CD1c-positive myeloid dendritic cell (primary cell): Measurements from ENCODE around the gene ZW10.
A peak's percentile ranks its signal among the peaks of the same experiment; 100 is the strongest.
"Not testable (repeated sequence)": the region's sequence is repeated elsewhere in the genome, so short reads cannot be mapped to it uniquely, and the experiment has no call there.

Experiments
- DNase-seq: peaks from one replicate; pipeline ENCODE4 v3.0.0-alpha.2; 2016; ENCODE audit errors: extremely low spot score

The ZW10 gene, protein sequence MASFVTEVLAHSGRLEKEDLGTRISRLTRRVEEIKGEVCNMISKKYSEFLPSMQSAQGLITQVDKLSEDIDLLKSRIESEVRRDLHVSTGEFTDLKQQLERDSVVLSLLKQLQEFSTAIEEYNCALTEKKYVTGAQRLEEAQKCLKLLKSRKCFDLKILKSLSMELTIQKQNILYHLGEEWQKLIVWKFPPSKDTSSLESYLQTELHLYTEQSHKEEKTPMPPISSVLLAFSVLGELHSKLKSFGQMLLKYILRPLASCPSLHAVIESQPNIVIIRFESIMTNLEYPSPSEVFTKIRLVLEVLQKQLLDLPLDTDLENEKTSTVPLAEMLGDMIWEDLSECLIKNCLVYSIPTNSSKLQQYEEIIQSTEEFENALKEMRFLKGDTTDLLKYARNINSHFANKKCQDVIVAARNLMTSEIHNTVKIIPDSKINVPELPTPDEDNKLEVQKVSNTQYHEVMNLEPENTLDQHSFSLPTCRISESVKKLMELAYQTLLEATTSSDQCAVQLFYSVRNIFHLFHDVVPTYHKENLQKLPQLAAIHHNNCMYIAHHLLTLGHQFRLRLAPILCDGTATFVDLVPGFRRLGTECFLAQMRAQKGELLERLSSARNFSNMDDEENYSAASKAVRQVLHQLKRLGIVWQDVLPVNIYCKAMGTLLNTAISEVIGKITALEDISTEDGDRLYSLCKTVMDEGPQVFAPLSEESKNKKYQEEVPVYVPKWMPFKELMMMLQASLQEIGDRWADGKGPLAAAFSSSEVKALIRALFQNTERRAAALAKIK

DNA sequence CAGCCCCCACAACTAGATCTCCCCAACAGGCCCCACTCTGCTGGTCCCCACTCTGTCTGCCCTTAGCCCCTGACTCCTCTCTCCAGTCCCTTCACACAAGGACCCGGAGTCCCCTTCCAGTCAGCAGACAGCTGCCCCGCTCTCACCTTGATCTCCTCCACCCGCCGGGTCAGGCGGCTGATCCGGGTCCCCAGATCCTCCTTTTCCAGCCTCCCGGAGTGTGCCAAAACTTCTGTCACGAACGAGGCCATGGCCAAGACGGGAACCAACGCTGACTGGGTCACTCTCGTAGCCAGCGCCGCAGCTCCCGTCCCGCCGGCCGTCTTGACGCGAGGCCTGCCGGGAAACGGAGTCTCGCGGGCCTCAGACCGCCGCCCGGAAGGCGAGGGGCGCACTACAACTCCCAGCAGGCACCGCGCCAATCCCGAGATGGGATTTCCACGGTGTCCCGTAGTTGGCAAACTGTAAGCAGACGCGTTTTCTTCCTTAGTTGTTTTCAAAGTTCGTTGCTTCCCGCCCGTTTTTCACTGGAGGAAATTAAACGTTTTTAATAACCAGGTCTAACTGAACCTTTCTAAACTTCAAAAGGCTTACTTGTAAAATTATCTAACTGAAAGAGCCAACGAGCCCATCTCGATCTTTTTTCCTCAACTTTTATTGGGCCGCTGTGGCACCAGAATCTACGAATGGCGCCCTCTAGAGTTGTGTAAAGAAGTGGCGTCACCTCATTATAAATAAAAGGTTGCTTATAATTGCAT is at the start of gene ZW10:
Gene ZW10, minus strand, starts transcription at position 277 of the 758 bp plus-strand sequence. Its CDS starts 26 bp downstream, at position 251.
- DNase-seq, result peak; percentile 98

DNA sequence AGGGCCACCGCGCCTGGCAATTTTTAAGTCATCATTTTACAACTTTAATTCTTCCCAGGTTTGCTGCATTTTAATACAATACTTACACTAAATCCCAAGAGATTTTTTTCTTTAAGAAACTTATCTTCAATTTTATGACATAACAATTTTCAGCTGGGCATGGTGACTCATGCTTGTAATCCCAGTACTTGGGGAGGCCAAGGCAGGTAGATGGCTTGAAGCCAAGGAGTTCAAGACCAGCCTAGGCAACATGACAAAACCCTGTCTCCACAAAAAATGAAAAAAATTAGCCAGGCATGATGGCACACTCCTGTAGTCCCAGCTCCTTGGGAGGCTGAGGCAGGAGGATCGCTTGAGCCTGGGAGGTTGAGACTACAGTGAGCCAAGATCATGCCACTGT is 44.9 kb upstream of the ZW10 start:
- no peak for DNase-seq

DNA sequence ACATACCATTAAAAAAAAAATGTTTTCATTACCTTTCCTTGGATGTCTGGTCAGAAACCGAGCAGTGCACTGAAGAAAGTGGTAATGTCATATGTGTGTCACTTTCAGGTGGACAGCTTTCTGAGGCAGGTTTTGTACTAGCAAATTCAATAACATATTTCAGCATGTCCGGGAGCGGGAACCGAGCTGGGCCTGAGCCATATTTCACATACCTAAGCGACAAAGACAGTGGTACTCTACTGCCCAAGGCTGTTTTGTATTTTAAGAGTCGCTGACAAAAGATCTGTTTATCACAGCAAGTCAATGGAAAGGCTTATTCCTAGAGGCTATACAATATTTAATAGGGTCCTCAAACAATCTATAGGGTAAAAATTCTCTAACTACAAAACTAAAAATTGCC is 44.1 kb upstream of the ZW10 start:
- DNase-seq, result no peak

DNA sequence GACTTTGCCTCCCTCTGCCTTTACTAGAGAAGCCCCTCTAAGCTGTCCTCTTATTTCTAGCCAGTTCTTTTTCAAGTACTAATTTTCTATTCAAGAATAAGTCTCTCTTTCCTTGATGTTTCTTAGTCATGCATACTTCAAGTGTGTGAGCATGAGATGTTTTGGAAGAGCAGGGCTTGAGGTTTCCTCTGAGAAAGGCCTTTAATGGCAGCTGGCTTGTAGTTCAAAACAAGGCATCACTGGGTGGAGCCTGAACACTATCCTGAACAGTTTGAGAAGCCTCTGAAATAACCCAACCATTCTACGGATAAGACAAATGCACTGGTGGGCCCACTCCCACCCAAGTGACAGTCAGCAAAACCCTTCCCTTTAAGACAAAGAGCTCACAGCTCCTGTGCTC is 43.7 kb upstream of the ZW10 start:
- DNase-seq, result no peak

DNA sequence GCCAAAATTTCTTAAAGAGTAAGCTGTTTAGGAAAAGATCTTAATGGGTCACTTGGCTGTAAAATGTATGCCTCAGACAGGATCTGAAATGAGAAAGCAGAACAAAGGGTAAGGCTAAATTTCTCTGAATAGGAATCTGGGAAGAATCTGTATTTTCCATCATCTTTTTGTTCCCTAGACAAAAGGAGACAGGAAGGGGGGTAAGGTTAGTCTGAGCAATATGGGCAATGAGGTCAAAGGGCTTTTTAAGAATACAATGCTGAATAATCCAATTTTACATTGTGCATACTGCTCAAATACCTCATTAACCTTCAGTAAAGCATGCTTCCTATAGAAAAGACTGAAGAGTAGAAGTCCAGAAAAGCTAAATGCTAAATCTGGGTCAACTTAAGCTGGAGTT is 40.7 kb upstream of the ZW10 start:
- DNase-seq, result no peak

DNA sequence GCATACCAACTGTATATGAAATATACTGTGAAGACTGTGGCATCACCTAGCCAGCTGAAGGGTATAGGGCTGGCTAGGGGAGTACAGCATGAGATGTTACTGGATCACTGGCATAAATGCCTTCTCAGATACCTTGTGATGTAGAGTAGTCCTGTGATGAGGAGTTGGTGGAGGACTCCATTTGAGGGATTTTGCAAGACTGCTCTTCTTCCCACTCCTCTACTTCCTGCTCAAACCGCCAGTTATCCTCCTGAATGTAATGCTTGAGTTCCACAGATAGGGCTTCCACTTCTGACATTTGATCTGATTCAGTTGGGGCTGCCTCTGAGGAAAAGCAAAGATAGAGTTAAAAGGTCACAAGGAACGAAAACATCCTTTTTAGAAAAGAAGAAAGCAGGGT is 35.4 kb upstream of the ZW10 start:
- DNase-seq, result no peak

DNA sequence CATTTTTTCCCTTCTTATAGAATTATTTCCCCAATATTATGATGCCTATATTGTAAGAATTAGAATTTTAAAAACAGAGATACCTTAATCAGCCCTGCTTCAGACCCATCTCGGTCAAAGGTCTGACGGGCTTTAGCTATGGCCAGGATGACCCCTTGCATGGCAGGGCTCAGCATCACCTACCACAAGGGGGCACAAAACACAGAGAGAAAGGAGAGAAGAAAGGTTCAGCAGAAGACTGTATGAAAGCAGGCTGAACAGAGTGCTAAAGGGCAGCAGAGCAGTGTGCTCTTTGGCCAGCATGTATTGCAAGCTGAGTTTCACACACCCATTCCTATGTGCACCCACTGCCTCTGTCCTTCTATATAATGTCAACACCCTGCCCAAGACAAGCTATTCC is 32.9 kb upstream of the ZW10 start:
- DNase-seq, result no peak

DNA sequence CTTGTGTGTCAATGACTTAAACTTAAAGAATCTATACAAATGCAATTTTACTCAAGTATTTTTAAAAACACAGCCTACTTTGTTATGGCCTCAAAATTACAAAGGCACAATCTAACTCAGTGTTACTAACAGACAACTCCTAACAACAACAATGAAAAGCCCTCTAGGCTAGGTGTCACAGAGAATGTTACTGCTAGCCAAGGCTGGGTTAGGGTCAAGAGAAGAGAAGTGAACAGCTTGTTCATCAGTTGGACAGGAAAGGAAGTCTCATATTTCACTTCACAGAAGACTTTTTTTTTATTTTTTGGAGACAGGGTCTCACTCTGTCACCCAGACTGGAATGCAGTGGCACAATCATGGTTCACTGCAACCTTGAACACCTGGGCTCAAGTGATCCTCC is 32.1 kb upstream of the ZW10 start:
- no peak for DNase-seq

DNA sequence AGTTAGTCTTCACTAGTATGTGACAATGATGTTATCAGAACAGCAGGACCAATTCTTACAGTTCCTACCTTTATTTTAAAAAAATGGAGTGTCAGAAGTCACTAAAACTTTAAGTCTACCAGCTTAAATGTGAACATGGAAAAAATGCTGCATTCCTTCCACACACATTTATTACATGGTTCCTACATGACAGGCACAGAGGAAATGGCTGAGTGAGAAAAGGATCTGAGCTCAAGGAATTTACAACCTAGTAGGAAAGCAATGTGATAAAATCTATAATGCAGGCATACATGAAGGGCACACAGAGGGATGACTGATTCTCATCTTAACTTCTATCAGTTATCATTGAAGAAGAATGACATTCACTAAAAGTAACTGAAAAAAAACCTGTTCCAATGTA is 29.1 kb upstream of the ZW10 start:
- DNase-seq, result no peak

DNA sequence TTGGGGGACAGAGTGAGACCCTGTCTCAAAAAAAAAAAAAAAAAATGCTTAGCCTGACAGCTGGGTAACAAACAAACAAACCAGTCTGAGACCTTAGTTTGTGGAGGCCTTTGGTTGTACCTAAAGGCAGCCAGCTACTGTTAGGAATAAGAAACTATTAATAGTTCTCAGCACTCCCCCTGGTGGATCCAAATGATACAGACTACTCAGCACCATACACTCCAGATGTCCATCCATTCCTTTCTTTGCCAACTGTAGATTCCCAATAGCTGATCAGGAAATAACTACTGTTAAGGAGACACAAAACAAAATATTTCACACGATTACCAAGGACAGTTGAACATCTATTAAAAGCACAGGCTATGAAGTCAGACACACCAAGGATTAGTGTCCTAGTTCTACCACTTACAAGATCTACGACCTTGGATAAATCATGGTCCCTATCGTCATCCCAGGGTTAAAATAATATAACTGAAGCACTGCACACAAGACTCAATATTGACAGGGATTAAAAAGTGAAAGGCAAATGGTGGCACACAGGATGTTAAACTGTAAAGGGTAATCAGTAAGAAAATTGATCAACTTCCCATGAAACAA is 23.3 kb upstream of the ZW10 start:
- peak; percentile 33 for DNase-seq

DNA sequence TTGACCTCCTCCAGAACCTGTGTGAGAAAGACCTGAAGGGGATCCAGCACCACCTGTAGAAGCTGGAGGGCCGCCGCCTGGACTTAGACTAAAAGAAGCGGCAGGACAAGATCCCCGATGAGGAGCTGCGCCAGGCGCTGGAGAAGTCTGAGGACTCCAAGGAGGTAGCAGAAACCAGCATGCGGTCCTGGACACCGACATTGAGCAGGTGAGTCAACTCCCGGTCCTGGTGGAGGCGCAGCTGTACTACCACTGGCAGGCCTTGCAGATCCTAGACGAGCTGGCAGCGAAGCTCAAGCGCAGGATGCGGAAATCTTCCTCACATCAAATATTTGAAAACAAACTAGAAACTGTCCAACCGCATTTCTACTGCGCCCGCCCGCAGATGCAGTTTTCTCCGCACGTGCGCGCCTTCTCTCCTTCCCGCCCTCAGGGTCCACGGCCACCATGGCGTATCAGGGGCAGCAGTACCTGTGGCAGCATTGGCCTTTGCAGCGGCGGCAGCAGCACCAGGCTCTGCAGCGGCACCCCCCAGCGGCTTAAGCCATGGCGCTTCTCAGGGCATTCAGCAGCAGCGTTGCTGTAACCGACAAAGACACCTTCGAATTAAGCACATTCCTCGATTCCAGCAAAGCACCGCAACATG is 16.3 kb upstream of the ZW10 start:
- no peak for DNase-seq

DNA sequence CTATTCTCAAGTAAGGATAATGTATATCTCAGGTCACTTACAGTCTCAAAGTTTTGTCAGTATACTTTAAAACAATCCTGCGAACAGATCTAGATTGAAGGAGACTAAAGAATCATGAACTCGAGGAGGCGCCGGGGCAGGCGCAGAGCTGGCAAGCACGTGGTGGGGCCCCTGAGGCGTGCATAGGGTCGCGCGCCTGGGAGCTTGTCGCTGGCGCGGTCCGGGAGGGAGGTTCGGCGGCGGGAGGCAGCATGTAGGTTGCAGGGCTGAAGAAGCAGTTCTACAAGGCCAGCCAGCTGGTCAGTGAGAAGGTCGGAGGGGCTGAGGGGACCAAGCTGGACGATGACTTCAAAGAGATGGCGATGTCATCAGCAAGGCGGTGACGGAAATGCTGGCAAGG is 15.5 kb upstream of the ZW10 start:
- not testable (repeated sequence) for DNase-seq

DNA sequence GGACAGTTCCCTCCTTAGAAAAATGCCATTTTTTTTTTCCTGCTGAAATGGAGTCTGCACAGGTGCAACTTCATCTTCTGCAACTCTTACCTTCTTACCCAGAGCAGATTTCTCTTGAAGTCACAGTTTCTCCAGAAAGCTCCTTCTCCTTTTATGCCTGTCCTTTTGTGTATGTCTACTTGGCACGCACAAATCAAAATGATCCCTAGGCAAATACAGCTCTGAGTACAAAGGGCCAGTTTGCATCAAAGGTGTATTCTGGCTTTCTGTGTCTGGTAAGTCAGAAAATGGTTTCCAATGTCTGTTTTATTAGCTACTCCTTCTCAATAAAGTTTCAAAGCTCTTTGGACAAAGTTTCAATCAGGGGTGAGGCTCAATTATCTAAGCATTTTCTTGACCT is 8.6 kb upstream of the ZW10 start:
- no peak for DNase-seq

DNA sequence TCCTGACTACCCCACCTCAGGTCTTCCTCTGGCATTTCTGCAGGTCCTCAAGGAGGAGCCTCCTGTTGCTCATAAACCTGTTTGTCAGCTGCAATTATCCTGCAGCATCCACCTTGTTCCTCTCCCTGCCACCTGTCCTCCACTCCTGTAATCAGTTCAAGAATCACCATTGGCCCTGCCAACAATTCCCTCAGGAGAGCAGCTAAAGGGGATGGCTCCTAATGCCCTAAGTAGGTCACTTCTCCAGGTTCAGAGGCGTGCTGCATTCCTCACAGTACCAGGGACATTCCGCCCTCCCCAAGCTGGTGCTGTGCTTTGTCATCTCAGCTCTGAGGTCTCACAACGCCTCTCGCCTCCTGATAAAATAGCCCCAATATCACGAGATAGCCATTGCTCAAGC is 8.2 kb upstream of the ZW10 start:
- no peak for DNase-seq

DNA sequence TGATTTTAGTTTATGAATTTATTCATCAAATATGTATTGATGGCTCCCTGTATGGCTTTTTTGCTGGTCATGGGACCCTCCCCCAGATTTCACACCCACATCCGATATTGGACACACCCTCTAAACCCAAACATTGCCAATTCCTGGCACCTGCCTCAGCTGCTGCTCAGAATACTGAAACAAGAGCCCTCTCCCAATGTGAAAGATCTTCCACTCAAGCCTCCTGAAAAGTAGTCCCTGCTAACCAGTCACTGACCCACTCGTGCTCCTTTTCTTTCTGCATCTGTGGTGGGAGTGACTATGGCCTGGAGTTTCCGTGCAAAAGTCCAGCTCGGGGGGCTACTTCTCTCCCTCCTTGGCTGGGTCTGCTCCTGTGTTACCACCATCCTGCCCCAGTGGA is 6.0 kb upstream of the ZW10 start, which contains the start of gene CLDN25:
Gene CLDN25, plus strand, starts transcription at position 301 of the 400 bp plus-strand sequence. Its CDS starts 0 bp downstream, at position 301.
- DNase-seq, result no peak

DNA sequence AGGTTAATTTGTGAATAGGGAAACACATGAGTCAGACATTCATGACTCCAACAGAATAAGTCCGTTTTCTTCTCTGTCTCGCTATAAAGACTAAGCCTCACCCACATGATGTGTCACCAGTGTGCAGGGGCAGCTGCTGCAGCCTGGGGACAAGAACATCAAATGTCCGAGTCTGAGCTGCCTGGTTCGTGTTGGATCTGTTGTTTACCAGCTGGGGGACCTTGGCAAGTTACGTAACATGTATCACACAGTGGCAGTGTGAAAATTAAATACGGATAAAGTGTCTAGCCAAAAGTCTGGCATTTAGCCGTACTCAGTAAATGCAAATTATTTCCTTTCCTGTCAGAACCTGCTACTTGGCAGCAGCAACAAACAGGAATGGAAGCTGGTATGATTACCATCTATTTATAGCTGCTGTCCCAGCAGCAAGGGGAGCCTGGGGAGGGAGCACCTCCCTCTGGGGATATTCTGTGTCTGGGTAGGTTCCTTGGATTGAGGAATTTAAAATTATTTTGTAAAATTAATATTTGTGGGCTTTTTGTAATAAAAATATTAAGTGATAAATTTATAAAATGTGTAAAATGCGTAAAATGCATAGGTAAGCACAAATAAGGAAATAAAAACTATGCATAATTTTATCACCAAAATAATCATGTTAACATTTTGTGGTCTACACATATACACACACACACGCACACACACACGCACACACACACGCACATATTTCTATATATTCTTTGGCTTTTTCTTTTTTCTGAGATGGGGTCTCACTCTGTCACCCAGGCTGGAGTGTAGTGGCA is 4.8 kb upstream of the ZW10 start:
- DNase-seq, result no peak

DNA sequence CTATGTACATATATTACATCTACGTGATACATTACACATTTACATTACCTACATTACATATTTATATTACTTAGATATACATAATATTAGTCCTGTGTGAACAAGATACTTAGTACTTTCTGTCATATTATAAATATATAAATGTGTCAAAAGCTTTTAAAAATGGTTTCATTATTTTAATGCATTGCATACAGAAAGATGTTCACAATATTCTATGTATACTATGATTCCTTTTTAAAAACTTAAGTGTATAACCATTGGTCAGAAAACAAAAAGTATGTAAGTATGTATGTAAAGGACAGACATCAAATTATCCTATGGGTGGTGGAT is 647 bp upstream of the ZW10 start:
- DNase-seq, result no peak

DNA sequence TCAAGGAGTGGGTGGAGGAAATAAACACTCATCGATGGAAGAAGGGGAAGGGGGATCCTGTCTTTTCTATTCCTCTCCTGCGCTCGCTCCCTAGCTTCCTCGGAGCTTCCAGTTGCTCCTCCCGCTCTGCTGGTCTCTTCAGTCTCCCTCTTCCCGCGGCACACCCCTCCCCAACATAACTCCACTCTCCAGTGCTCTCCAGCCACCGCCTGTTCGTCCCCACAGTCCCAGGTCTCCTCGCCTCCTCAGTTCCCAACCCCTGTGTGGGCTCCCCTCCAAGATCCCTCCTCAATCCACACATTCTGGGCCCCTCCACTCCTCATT is 438 bp downstream of the ZW10 start:
- DNase-seq, result peak; percentile 14

DNA sequence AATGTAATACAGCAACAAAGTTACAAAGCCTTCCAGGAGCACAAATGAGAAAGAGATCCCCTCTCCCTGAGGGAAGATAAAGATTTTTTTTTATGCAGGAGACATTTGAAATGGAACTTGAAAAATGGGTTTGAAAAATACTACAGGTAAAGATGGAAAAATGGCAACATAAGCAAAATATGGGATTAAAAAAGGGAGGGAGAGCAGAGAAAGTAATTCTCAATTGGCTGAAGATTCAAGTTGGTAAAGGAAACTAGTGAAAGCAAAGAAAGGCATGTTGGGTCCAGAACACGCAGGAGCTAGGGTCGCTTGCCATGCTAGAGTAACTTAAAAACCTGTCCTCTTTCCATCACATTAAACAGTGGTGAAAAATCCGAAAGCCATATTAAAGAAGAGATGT is 1.5 kb downstream of the ZW10 start:
- no peak for DNase-seq

DNA sequence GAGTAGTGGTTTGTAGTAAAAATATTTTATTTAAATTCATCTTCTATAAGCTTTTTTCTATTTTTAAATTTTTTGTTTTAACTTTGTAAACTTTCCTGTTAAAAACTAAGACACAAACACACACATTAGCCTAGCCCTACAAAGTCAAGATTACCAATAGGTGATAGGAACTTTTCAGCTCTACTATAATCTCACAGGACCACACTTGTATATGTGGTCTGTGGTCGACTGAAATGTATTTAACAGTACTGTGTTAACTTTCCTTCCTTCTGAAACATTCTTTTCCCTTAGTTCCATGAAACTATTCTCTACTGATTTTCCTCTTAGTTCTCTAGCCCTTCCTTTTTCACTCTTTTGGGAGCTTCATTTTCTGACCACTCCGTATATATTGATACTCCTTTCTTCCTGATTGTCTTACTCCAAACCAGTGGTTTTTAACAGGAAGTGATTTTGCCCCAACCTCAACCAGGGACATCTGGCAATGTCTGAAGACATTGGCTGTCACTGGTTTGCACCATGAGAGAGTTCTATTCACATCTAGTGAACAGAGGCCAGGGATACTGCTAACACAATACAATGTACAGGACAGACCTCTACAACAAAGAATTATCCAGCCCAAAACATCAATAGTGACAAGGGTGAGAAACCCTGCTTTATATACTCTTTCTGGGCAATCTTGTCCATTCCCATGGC is 8.8 kb downstream of the ZW10 start:
- DNase-seq, result no peak
